HL-60 (cell line): ENCODE data around the gene CENPP.

Source experiments
- DNase-seq, 2 experiments: peaks; one replicate each; pipeline ENCODE4 v3.0.0-alpha.2; 2010 to 2020; ENCODE audit warnings: low read depth in 1 of 2, low spot score in 1 of 2
- H3K27ac ChIP-seq: fragments of 250-450 bp; sonication (Bioruptor Pico); replicated peaks from 2 replicates; pipeline ENCODE4 v1.5.1; 2020; ENCODE audit warnings: mild to moderate bottlenecking, moderate library complexity
- H3K27me3 ChIP-seq: fragments of 250-450 bp; sonication (Bioruptor Pico); 2 replicates; pipeline ENCODE4 v1.5.1; 2021; ENCODE audit warnings: mild to moderate bottlenecking, moderate library complexity; ENCODE audit not compliant: insufficient read depth, poor library complexity, severe bottlenecking
- H3K4me3 ChIP-seq: replicated peaks from 2 replicates; pipeline ENCODE4 v1.5.1; 2011; ENCODE audit warnings: mild to moderate bottlenecking, control low read depth, low read length; ENCODE audit not compliant: insufficient read depth
- GABPA ChIP-seq: IDR thresholded peaks from 2 replicates; pipeline ENCODE4 v1.6.1; 2012; ENCODE audit warnings: low read depth
- POLR2AphosphoS5 ChIP-seq: IDR thresholded peaks from 2 replicates; pipeline ENCODE4 v1.6.1; 2012; ENCODE audit warnings: low read depth
- REST ChIP-seq: IDR thresholded peaks from 2 replicates; pipeline ENCODE4 v1.6.1; 2012; ENCODE audit warnings: low read depth; ENCODE audit not compliant: insufficient replicate concordance
- SPI1 ChIP-seq: IDR thresholded peaks from 2 replicates; pipeline ENCODE4 v1.6.1; 2012; ENCODE audit warnings: low read depth, mild to moderate bottlenecking, borderline replicate concordance
- TF ChIP-seq, protein P1 (sequence below): IDR thresholded peaks from one replicate; pipeline ENCODE4 v1.5.1; 2011; ENCODE audit warnings: low read length, control low read depth, inconsistent platforms; ENCODE audit not compliant: insufficient read depth

The CENPP gene

GRCh38 chr9:92385953-92386352 lies 60.2 kb downstream of the CENPP start:
- TF ChIP-seq SPI1 (no peak), REST (no peak), GABPA (no peak), POLR2AphosphoS5 (no peak)
- TF ChIP-seq, protein P1, sequence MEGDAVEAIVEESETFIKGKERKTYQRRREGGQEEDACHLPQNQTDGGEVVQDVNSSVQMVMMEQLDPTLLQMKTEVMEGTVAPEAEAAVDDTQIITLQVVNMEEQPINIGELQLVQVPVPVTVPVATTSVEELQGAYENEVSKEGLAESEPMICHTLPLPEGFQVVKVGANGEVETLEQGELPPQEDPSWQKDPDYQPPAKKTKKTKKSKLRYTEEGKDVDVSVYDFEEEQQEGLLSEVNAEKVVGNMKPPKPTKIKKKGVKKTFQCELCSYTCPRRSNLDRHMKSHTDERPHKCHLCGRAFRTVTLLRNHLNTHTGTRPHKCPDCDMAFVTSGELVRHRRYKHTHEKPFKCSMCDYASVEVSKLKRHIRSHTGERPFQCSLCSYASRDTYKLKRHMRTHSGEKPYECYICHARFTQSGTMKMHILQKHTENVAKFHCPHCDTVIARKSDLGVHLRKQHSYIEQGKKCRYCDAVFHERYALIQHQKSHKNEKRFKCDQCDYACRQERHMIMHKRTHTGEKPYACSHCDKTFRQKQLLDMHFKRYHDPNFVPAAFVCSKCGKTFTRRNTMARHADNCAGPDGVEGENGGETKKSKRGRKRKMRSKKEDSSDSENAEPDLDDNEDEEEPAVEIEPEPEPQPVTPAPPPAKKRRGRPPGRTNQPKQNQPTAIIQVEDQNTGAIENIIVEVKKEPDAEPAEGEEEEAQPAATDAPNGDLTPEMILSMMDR, result no peak
- Histone ChIP-seq H3K27me3 (no peaks in the 10 kb centered on the region), H3K27ac (no peak overlapping the region), H3K4me3 (no peak overlapping the region)
- no peak for DNase-seq

GRCh38 chr9:92392690-92393089 lies 66.9 kb downstream of the CENPP start:
- no peak for DNase-seq
- H3K27me3 ChIP-seq, result no peaks in the 10 kb centered on the region
- no peak overlapping the region for H3K27ac ChIP-seq
- H3K4me3 ChIP-seq, result no peak overlapping the region
- TF ChIP-seq, protein P1, result no peak
- TF ChIP-seq REST (no peak), SPI1 (no peak), GABPA (no peak), POLR2AphosphoS5 (no peak)

DNA sequence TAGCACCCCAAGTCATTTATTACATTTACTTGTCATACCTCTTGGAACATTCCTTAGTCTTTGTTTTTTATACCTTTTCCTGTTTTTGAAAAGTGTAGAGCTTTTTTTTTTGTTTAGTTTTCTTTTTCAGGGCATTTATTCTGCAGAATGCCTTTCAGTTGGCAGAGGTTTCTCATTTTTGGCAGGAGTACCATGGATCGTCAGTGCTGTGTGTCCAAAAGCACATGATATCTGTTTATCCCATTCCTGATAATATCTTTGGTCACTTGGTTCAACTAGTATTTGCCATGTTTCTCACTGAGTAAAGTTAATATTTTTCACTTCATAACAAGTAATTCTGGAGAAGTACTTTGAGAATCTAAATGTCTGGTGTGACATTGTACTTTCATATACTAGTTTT lies 67.9 kb downstream of the CENPP start:
- TF ChIP-seq SPI1 (no peak), GABPA (no peak), POLR2AphosphoS5 (no peak), REST (no peak)
- TF ChIP-seq, protein P1, result no peak
- Histone ChIP-seq H3K4me3 (no peak overlapping the region), H3K27me3 (no peaks in the 10 kb centered on the region), H3K27ac (no peak overlapping the region)
- DNase-seq, result no peak
